ENCODE results near the gene TMEM253.

The TMEM253 gene

GRCh38 chr14:21112255-21112654 lies 11.4 kb downstream of the TMEM253 start:
- no peak for TF ChIP-seq CTCF (IDR thresholded peaks at IDR 0.05; ENCODE audit: insufficient read depth, low read depth, low read length, missing control alignments)
- DNase-seq (ENCODE audit: low read depth): no peak
- no peak overlapping the region for H3K4me3 ChIP-seq (ENCODE audit: low read length)

GRCh38 chr14:21113369-21113768 lies 12.5 kb downstream of the TMEM253 start:
- no peak overlapping the region for H3K4me3 ChIP-seq (ENCODE audit: low read length)
- DNase-seq (ENCODE audit: low read depth): no peak
- no peak for TF ChIP-seq CTCF (IDR thresholded peaks at IDR 0.05; ENCODE audit: insufficient read depth, low read depth, low read length, missing control alignments)

GRCh38 chr14:21118933-21119332 lies 18.1 kb downstream of the TMEM253 start:
- H3K4me3 ChIP-seq (ENCODE audit: low read length): no peak overlapping the region
- DNase-seq (ENCODE audit: low read depth): no peak
- TF ChIP-seq CTCF (IDR thresholded peaks at IDR 0.05; ENCODE audit: insufficient read depth, low read depth, low read length, missing control alignments): no peak

GRCh38 chr14:21120686-21121085 lies 19.8 kb downstream of the TMEM253 start:
- DNase-seq (ENCODE audit: low read depth): no peak
- TF ChIP-seq CTCF (IDR thresholded peaks at IDR 0.05; ENCODE audit: insufficient read depth, low read depth, low read length, missing control alignments): no peak
- no peak overlapping the region for H3K4me3 ChIP-seq (ENCODE audit: low read length)

GRCh38 chr14:21121122-21121521 lies 20.3 kb downstream of the TMEM253 start:
- TF ChIP-seq CTCF (IDR thresholded peaks at IDR 0.05; ENCODE audit: insufficient read depth, low read depth, low read length, missing control alignments): no peak
- no peak for DNase-seq (ENCODE audit: low read depth)
- no peak overlapping the region for H3K4me3 ChIP-seq (ENCODE audit: low read length)

- no peak for TF ChIP-seq CTCF (IDR thresholded peaks at IDR 0.05; ENCODE audit: insufficient read depth, low read depth, low read length, missing control alignments)
- no peak overlapping the region for H3K4me3 ChIP-seq (ENCODE audit: low read length)
- DNase-seq (ENCODE audit: low read depth): no peak
Measured at GRCh38 chr14:21123429-21123828, 22.6 kb downstream of the TMEM253 start.

GRCh38 chr14:21133901-21134300 lies 33.0 kb downstream of the TMEM253 start:
- no peak for TF ChIP-seq CTCF (IDR thresholded peaks at IDR 0.05; ENCODE audit: insufficient read depth, low read depth, low read length, missing control alignments)
- no peak for DNase-seq (ENCODE audit: low read depth)
- no peak overlapping the region for H3K4me3 ChIP-seq (ENCODE audit: low read length)
